ENCODE results near the gene SLC31A1. TPM values are rescaled to one million over a fixed set of nuclear protein-coding genes. Genes with fewer than 3 reads are reported as not detected.
"Not testable (repeated sequence)": the region's sequence is repeated elsewhere in the genome, so short reads cannot be mapped to it uniquely, and the experiment has no call there.

The SLC31A1 gene
- total RNA-seq, 1 donor from 2014 or later = 28.5 TPM

- Mint-ChIP-seq H3K4me3 (ENCODE audit: low read depth) (no peak overlapping the region), H3K36me3 (ENCODE audit: insufficient read depth) (no peaks in the 10 kb centered on the region), H3K27me3 (no peaks in the 10 kb centered on the region), H3K27ac (no peak overlapping the region), H3K4me1 (ENCODE audit: low read depth) (peaks cover 9% of the 10 kb centered on the region), H3K9me3 (ENCODE audit: low read depth) (no peaks in the 10 kb centered on the region)
- no peak for DNase-seq (ENCODE audit: low spot score, unreplicated experiment)
- TF ChIP-seq CTCF (IDR thresholded peaks at IDR 0.05; ENCODE audit: unreplicated experiment) = no peak
These were observed 6.1 kb downstream of the SLC31A1 start for GRCh38 chr9:113227436-113227835.

GRCh38 chr9:113228130-113228665 lies 6.9 kb downstream of the SLC31A1 start:
- no peak for DNase-seq (ENCODE audit: low spot score, unreplicated experiment)
- Mint-ChIP-seq H3K36me3 (ENCODE audit: insufficient read depth) (no peaks in the 10 kb centered on the region), H3K9me3 (ENCODE audit: low read depth) (no peaks in the 10 kb centered on the region), H3K27ac (no peak overlapping the region), H3K27me3 (no peaks in the 10 kb centered on the region), H3K4me3 (ENCODE audit: low read depth) (no peak overlapping the region), H3K4me1 (ENCODE audit: low read depth) (peaks cover 3% of the 10 kb centered on the region)
- no peak for TF ChIP-seq CTCF (IDR thresholded peaks at IDR 0.05; ENCODE audit: unreplicated experiment)

- Mint-ChIP-seq H3K4me1 (ENCODE audit: low read depth) (peaks cover 6% of the 10 kb centered on the region), H3K27ac (no peak overlapping the region), H3K36me3 (ENCODE audit: insufficient read depth) (no peaks in the 10 kb centered on the region), H3K9me3 (ENCODE audit: low read depth) (no peaks in the 10 kb centered on the region), H3K27me3 (no peaks in the 10 kb centered on the region), H3K4me3 (ENCODE audit: low read depth) (no peak overlapping the region)
- DNase-seq (ENCODE audit: low spot score, unreplicated experiment) = no peak
- TF ChIP-seq CTCF (IDR thresholded peaks at IDR 0.05; ENCODE audit: unreplicated experiment) = no peak
These were observed 10.4 kb downstream of the SLC31A1 start for GRCh38 chr9:113231701-113232100.

- H3K4me3 Mint-ChIP-seq (ENCODE audit: low read depth); H3K36me3 Mint-ChIP-seq (ENCODE audit: insufficient read depth); H3K27me3 Mint-ChIP-seq; DNase-seq (ENCODE audit: low spot score, unreplicated experiment); H3K9me3 Mint-ChIP-seq (ENCODE audit: low read depth); H3K4me1 Mint-ChIP-seq (ENCODE audit: low read depth); H3K27ac Mint-ChIP-seq: not testable (repeated sequence)
These were observed 14.4 kb downstream of the SLC31A1 start for GRCh38 chr9:113235701-113236255.

- no peak for TF ChIP-seq CTCF (IDR thresholded peaks at IDR 0.05; ENCODE audit: unreplicated experiment)
- no peak for DNase-seq (ENCODE audit: low spot score, unreplicated experiment)
- Mint-ChIP-seq H3K27me3 (no peaks in the 10 kb centered on the region), H3K9me3 (ENCODE audit: low read depth) (no peaks in the 10 kb centered on the region), H3K27ac (no peak overlapping the region), H3K4me1 (ENCODE audit: low read depth) (peaks cover 5% of the 10 kb centered on the region), H3K36me3 (ENCODE audit: insufficient read depth) (no peaks in the 10 kb centered on the region), H3K4me3 (ENCODE audit: low read depth) (no peak overlapping the region)
These were observed 15.7 kb downstream of the SLC31A1 start for GRCh38 chr9:113237026-113237425.

- Mint-ChIP-seq H3K27ac (no peak overlapping the region), H3K4me1 (ENCODE audit: low read depth) (peaks cover 5% of the 10 kb centered on the region), H3K4me3 (ENCODE audit: low read depth) (no peak overlapping the region), H3K27me3 (no peaks in the 10 kb centered on the region), H3K9me3 (ENCODE audit: low read depth) (no peaks in the 10 kb centered on the region), H3K36me3 (ENCODE audit: insufficient read depth) (no peaks in the 10 kb centered on the region)
- no peak for TF ChIP-seq CTCF (IDR thresholded peaks at IDR 0.05; ENCODE audit: unreplicated experiment)
- no peak for DNase-seq (ENCODE audit: low spot score, unreplicated experiment)
These were observed 17.0 kb downstream of the SLC31A1 start for GRCh38 chr9:113238202-113238858.
